GM18867 (cell line): ENCODE results near the gene GALT.

ENCODE experiments used
- ATAC-seq: cut with Tn5 transposase; IDR thresholded peaks from one replicate; pipeline ENCODE4 v1.9.1; 2021; ENCODE audit warnings: mild to moderate bottlenecking, moderate library complexity; ENCODE audit not compliant: unreplicated experiment

GALT gene

DNA sequence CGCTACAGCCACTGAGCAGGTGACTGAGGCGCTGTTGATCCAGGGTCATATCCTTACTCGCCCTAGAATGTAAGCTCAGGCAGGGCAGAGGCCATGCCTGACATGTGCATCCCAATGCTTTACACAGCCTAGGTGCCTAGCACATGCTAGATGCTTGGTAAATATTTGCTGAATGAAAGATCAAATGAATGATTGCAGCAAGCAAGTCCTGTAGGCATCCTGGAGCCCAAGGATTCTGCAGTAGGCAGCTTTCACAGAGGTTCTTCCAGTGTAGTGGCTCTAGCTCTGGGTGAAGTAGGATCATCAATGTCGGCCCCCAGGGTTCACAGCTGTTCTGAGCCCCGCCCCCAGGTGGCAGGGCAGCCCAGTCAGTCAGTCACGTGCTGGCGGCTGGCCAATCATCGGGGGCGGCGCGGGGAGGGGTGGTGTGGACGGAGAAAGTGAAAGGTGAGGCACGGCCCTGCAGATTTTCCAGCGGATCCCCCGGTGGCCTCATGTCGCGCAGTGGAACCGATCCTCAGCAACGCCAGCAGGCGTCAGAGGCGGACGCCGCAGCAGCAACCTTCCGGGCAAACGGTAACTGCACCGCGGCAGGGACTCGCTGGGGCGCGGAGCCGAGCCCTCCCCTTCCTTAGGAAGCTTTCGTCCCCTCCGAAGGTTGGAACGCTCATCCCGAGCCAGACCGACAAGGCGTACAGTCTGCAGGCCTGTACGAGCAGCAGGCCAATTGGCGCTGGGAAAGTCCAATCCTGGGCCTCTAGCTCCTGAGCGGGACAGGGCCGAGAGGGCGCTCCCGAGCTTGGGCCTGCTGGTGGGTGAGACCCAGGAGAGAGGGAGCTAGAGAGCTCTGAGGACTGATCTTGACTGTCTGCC, at the start of gene GALT:
GALT (plus strand) TSS at position 465 of the 873 bp plus-strand sequence; CDS start at position 495, 30 bp downstream.
- peak; percentile 85 for ATAC-seq

GRCh38 chr9:34599546-34599945, 46.9 kb upstream of the GALT start:
- no peak for ATAC-seq

- no peak for ATAC-seq
Measured at GRCh38 chr9:34600908-34601307, 45.6 kb upstream of the GALT start.

GRCh38 chr9:34601937-34602573, 44.4 kb upstream of the GALT start:
- ATAC-seq: no peak

- peak; percentile 65 for ATAC-seq
Measured at GRCh38 chr9:34603610-34604231, 42.8 kb upstream of the GALT start.

- ATAC-seq: no peak
Measured at GRCh38 chr9:34606190-34606589, 40.3 kb upstream of the GALT start.

GRCh38 chr9:34606905-34607304, 39.6 kb upstream of the GALT start:
- ATAC-seq: no peak

- no peak for ATAC-seq
Measured at GRCh38 chr9:34607331-34607730, 39.1 kb upstream of the GALT start.

GRCh38 chr9:34610434-34611206, 35.9 kb upstream of the GALT start:
- ATAC-seq: no peak

- no peak for ATAC-seq
Measured at GRCh38 chr9:34611251-34611810, 35.1 kb upstream of the GALT start.

- peak; percentile 87 for ATAC-seq
Measured at GRCh38 chr9:34611811-34612787, 34.4 kb upstream of the GALT start, which contains the start of gene RPP25L. Gene RPP25L, minus strand, starts transcription at chr9:34612097. Its CDS starts 801 bp downstream, at chr9:34611296.

DNA sequence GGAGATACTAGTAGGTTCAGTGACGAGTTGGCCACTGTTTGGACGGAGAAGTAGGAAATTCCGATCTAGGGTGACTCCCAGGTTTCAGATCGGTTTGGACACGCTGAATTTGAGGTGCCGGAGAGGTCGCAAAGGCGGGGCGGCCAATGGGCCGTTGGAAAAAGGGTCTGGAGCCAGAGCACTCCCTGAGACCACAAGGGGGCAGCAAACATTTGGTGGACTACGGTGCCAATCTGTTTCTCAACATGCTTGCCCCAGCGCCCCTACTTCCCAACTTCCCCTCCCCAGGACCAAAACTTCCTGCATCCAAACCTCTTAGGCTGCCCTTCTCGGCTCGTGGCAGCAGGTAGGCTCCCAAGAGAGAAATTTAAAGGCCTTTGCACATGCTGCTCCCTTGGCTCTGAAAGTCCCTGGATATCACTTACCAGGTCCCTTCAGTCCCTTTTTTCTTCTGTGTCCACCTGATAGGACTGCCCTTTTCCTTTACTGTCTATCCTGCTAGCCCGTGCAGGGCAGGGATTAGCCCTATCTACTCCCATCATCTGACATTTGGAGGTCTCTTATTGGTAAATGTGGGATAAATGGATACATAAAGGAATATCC, 33.6 kb upstream of the GALT start:
- ATAC-seq: no peak

DNA sequence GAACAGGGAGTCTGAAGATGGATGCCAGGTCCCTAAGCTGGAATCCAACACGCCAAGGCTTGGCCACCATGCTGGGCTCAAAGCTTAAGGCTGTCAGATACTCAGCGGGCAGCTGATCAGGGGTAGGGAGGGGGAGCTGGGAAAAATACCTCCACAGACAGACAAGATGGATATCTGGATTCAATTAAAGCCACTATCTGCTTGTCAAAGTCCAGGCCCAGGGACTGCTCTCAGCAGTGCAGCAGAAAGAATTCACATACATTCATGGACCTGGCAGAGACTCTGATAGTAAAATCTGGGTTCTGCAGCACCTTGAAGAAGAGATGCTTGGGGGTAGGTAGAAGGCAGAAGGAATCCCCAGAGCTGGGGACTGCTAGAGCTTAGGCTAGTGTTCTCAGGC, 31.3 kb upstream of the GALT start:
- ATAC-seq: no peak

DNA sequence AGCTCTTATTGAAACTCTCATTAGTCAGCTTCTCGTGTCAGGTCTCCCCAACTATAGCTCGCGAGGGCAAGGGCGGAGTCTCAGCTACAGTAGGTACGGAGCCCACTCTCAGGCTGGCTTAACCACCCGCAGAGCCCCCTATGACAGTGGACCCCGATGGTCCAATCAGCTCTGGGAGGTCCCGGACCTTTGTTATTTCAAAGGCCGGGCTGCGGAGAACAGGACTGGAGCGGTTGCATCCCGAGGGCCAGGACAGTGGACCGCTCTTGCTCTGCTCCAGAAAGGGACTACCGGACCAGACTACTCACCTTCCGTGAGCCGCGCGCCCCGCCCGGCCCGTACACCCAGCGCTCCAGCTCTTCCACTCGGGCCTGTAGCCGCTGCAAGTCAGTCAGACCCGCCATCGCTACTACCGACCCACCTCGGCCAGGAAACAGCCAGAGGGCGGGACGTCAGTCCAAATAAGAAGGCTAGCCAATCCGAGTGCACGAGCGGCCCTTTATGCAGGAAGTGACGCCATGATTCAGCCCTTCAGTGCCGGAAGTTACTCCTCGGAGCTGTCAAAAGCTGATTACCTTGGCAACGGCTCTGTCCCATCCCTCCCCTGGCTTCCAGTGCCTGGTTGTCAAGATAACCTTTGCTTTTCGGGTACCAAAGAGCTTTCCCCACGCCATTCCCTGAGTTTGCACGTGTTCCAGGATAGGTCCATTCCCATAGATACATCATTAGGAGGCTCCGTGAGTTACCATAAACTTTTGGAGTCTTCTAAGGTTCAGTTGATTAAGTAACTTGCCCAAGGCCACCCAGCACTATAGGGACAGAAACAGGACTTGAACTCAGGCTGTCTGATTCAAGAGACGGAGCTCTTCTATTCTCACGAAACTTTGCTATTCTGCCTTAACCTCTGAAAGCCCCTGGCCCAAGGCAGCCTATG, 26.1 kb upstream of the GALT start, which contains the start of gene DCTN3:
DCTN3 (minus strand) TSS at position 435 of the 934 bp plus-strand sequence; CDS start at position 404, 31 bp downstream.
- peak; percentile 99 for ATAC-seq

- no peak for ATAC-seq
Measured at GRCh38 chr9:34623374-34624235, 22.9 kb upstream of the GALT start.

- ATAC-seq: no peak
Measured at GRCh38 chr9:34624475-34625185, 21.8 kb upstream of the GALT start.
